K562 (cell line): Measurements from ENCODE around the gene WDR1. TPM values are rescaled to one million over a fixed set of nuclear protein-coding genes. Genes with fewer than 3 reads are reported as not detected.
A peak's percentile ranks its signal among the peaks of the same experiment; 100 is the strongest.

Experiments used
- ATAC-seq: fragments of 200-7000 bp; cut with Tn5 transposase; 3 replicates; pipeline ENCODE4 v1.9.1; 2020; ENCODE audit warnings: moderate library complexity
- BruUV-seq: library from RNA; stranded (reverse); fragments of 400-500 nt; replicated peaks from 2 replicates; lab custom pipeline; 2021; lab: Mats Ljungman, UMichigan
- CTCF ChIA-PET: fragments of 300-600 bp; formaldehyde crosslinking; extraction: SDS; loops from one replicate; lab custom pipeline; 2021; ENCODE audit warnings: low intra/inter-chr PET ratio; lab: Yijun Ruan, JAX
- POLR2A ChIA-PET: fragments of 300-600, 350-650 bp; sonication (Branson Sonifier 250); formaldehyde crosslinking; extraction: SDS; loops from one replicate; lab custom pipeline; 2021; ENCODE audit warnings: antibody characterized with exemption, inconsistent platforms; lab: Yijun Ruan, JAX
- DNase-seq, 4 experiments: peaks; one replicate each; pipeline versions ENCODE4 v3.0.0 to v3.0.0-alpha.2; 2011 to 2018; ENCODE audit warnings: low spot score in 3 of 4, mixed read lengths in 3 of 4; ENCODE audit errors: extremely low read depth in 1 of 4
- FAIRE-seq: peaks from 2 replicates; lab custom pipeline; 2011; peaks lifted over from hg19 to GRCh38; lab: Jason Lieb, UNC
- H2AFZ ChIP-seq: 2 replicates; pipeline ENCODE4 v1.6.0; 2011; ENCODE audit warnings: low read depth, low read length, control low read depth, inconsistent platforms
- H3K27ac ChIP-seq: fragments of 200-600 bp; 3 replicates; pipeline ENCODE4 v1.8.0; 2011; ENCODE audit warnings: low read depth, mild to moderate bottlenecking, control low read depth, inconsistent platforms, low read length, moderate library complexity, mixed read lengths; ENCODE audit errors: extremely low read depth
- H3K27me3 ChIP-seq, 2 experiments: fragments of 300-600 bp in 1 of 2; 2 replicates in 1 of 2; 3 replicates in 1 of 2; pipeline versions ENCODE4 v1.6.0 to v1.8.0; 2011; ENCODE audit warnings: inconsistent platforms in 2 of 2, low read length in 2 of 2, mild to moderate bottlenecking in 1 of 2, mixed read lengths in 1 of 2, moderate library complexity in 1 of 2; ENCODE audit not compliant: control insufficient read depth in 2 of 2, insufficient read depth in 2 of 2
- H3K36me3 ChIP-seq: fragments of 300-600 bp; 3 replicates; pipeline ENCODE4 v1.8.0; 2011; ENCODE audit warnings: mild to moderate bottlenecking, low read length, inconsistent platforms; ENCODE audit not compliant: control insufficient read depth, insufficient read depth
- H3K4me1 ChIP-seq, 2 experiments: fragments of 200-600 bp in 1 of 2; replicated peaks in 1 of 2; 2 replicates in 1 of 2; 3 replicates in 1 of 2; pipeline versions ENCODE4 v1.5.1 to v1.8.0; 2011; ENCODE audit warnings: inconsistent platforms in 2 of 2, low read length in 2 of 2, mild to moderate bottlenecking in 1 of 2, mixed read lengths in 1 of 2, moderate library complexity in 1 of 2; ENCODE audit not compliant: control insufficient read depth in 2 of 2, insufficient read depth in 2 of 2
- H3K4me2 ChIP-seq: 2 replicates; pipeline ENCODE4 v1.6.1; 2011; ENCODE audit warnings: low read length, control low read depth, inconsistent platforms, mixed read lengths; ENCODE audit not compliant: insufficient read depth
- H3K4me3 ChIP-seq: fragments of 200-600 bp; sonication (generic), shearing (Covaris generic); 2 replicates; pipeline ENCODE4 v1.5.1; 2016; ENCODE audit warnings: control low read depth, inconsistent platforms
- H3K79me2 ChIP-seq: fragments of 200-600 bp; 3 replicates; pipeline ENCODE4 v1.8.0; 2011; ENCODE audit warnings: low read length, inconsistent platforms; ENCODE audit not compliant: control insufficient read depth, insufficient read depth
- H3K9ac ChIP-seq, 2 experiments: 2 replicates each; pipeline versions ENCODE4 v1.6.0 to v1.6.1; 2011; ENCODE audit warnings: low read depth in 2 of 2, low read length in 2 of 2, control low read depth in 1 of 2, inconsistent platforms in 1 of 2, mild to moderate bottlenecking in 1 of 2, mixed read lengths in 1 of 2; ENCODE audit not compliant: insufficient read depth in 1 of 2
- H3K9me1 ChIP-seq: one replicate; pipeline ENCODE4 v1.6.0; 2011; ENCODE audit warnings: inconsistent platforms, mild to moderate bottlenecking, low read length, moderate library complexity; ENCODE audit not compliant: control insufficient read depth, insufficient read depth
- H3K9me3 ChIP-seq: replicated peaks from 2 replicates; pipeline ENCODE4 v1.5.1; 2011; ENCODE audit warnings: low read depth, low read length, inconsistent platforms; ENCODE audit not compliant: control insufficient read depth, insufficient read depth
- H4K20me1 ChIP-seq: replicated peaks from 2 replicates; pipeline ENCODE4 v1.6.1; 2011; ENCODE audit warnings: low read length, inconsistent platforms, mixed read lengths; ENCODE audit not compliant: control insufficient read depth, insufficient read depth
- ATF3 ChIP-seq, 2 experiments: fragments of 450-650 bp in 1 of 2; sonication (generic) in 1 of 2; formaldehyde crosslinking in 1 of 2; IDR thresholded peaks in 1 of 2; conservative IDR thresholded peaks in 1 of 2; 2 replicates each; pipeline versions ENCODE4 v1.6.1 to v1.8.1; 2016 to 2023; ENCODE audit warnings: mild to moderate bottlenecking in 2 of 2, moderate library complexity in 2 of 2, inconsistent platforms in 1 of 2, missing genetic modification reagents in 1 of 2
- E2F4 ChIP-seq: sonication (generic); formaldehyde crosslinking; IDR thresholded peaks from 2 replicates; pipeline ENCODE4 v1.8.0; 2022; ENCODE audit warnings: mild to moderate bottlenecking, low read depth, missing genetic modification reagents
- ELF1 ChIP-seq: fragments of 200-800 bp; sonication (Bioruptor generic); IDR thresholded peaks from 2 replicates; pipeline ENCODE4 v1.6.1; 2016; ENCODE audit warnings: missing genetic modification characterization, missing compliant biosample characterization
- FOXM1 ChIP-seq, 2 experiments: fragments of 450-650 bp in 1 of 2; sonication (generic) in 1 of 2; formaldehyde crosslinking in 1 of 2; IDR thresholded peaks; 2 replicates each; pipeline versions ENCODE4 v1.6.1 to v1.9.0; 2017 to 2022; ENCODE audit warnings: low read depth in 2 of 2, mild to moderate bottlenecking in 2 of 2, missing genetic modification reagents in 1 of 2, moderate library complexity in 1 of 2
- HNRNPL ChIP-seq: fragments of 200-400 bp; formaldehyde crosslinking; IDR thresholded peaks from 2 replicates; pipeline ENCODE4 v1.6.1; 2017; ENCODE audit warnings: low read depth, mild to moderate bottlenecking, low read length
- RBM34 ChIP-seq: fragments of 200-400 bp; formaldehyde crosslinking; IDR thresholded peaks from 2 replicates; pipeline ENCODE4 v1.6.1; 2018; ENCODE audit warnings: low read length, borderline replicate concordance; ENCODE audit not compliant: insufficient read depth
- SMAD2 ChIP-seq: fragments of 150-350 bp; IDR thresholded peaks from 2 replicates; pipeline ENCODE4 v1.6.1; 2014; ENCODE audit warnings: low read depth, mild to moderate bottlenecking, low read length
- TRIM28 ChIP-seq: fragments of 450-650 bp; IDR thresholded peaks from 2 replicates; pipeline ENCODE4 v1.6.1; 2017
- ZNF277 ChIP-seq: fragments of 250-450 bp; sonication (Bioruptor Pico); IDR thresholded peaks from 2 replicates; pipeline ENCODE4 v1.8.0; 2022; ENCODE audit warnings: inconsistent platforms, mild to moderate bottlenecking, moderate library complexity, borderline replicate concordance
- ZNF311 ChIP-seq: fragments of 250-450 bp; sonication (Bioruptor Pico); IDR thresholded peaks from 2 replicates; pipeline ENCODE4 v1.4.0; 2020; ENCODE audit warnings: mild to moderate bottlenecking, moderate library complexity
- WGBS: fragments of 100-300 bp; shearing (Covaris generic); methylation state at CpG from one replicate; pipeline ENCODE4 v1.1.6; 2016; ENCODE audit warnings: low coverage, mixed read lengths; ENCODE audit not compliant: insufficient coverage; ENCODE audit errors: missing lambda C conversion rate; 5-methylcytosine and 5-hydroxymethylcytosine counted together
- in situ Hi-C: fragments of 300-500 bp; cut with MboI; formaldehyde crosslinking; loops from 4 replicates; pipeline ENCODE4 v1.15.0; 2018; ENCODE audit warnings: inconsistent platforms, mixed read lengths
- intact Hi-C: fragments of 100-400 bp; cut with micrococcal nuclease; formaldehyde crosslinking; loops from 2 replicates; pipeline ENCODE4 v1.14.2; 2022
- polyA plus RNA-seq, 8 experiments: library from polyadenylated mRNA; depleted of rRNA in 4 of 8; stranded (reverse) in 5 of 8; unstranded in 3 of 8; fragments of >200 nt; fragmentation: Nextera tagmentation in 2 of 8; fragmentation: Illumina TruSeq in 1 of 8; extraction: Ambion mirVana in 2 of 8; extraction: Trizol in 1 of 8; gene quantifications; 2 replicates each; pipeline versions ENCODE4 v1.2.1 to v1.2.3, GENCODE V29; 2011 to 2014; ENCODE audit warnings: inconsistent platforms in 1 of 8, missing spikeins in 1 of 8
- total RNA-seq, 7 experiments: library from RNA; depleted of rRNA in 6 of 7; stranded (reverse); fragments of >200 nt in 6 of 7; fragmentation: Illumina TruSeq in 2 of 7; extraction: Trizol in 2 of 7; gene quantifications; 2 replicates each; pipeline versions ENCODE4 v1.2.1 to v1.2.3, GENCODE V29; 2011 to 2021; ENCODE audit warnings: low replicate concordance in 1 of 7

The WDR1 gene
- total and polyA plus RNA-seq, 9 of the 15 experiments (the other 6 are each of a cell fraction or from before 2014, with no cell fraction given): 16.1 to 213 (median 125) TPM

GRCh38 chr4:10108391-10108790 lies 8.2 kb downstream of the WDR1 start:
- Histone ChIP-seq H3K27me3 (no peaks in the 10 kb centered on the region), H2AFZ (no peak overlapping the region), H3K9me1 (peaks cover 32% of the 10 kb centered on the region), H3K4me3 (no peak overlapping the region)
- FAIRE-seq (peak; percentile 73), ATAC-seq (no peak)
- 94% methylated on average over 6 of the region's 6 CpGs for WGBS
- no TSS peak for BruUV-seq
- intact Hi-C loops: no loop called here
- TF ChIP-seq ELF1 (tag) (no peak), SMAD2 (no peak), RBM34 (no peak), TRIM28 (no peak), HNRNPL (no peak), FOXM1 (IDR thresholded peaks at IDR 0.05; ENCODE audit: low read depth) (no peak), FOXM1 (CRISPR knock-in tag; IDR thresholded peaks at IDR 0.05; ENCODE audit: low read depth) (no peak), ZNF311 (CRISPR knock-in tag) (no peak), ZNF277 (CRISPR knock-in tag) (no peak), E2F4 (CRISPR knock-in tag) (no peak), ATF3 (IDR thresholded peaks at IDR 0.05) (no peak), ATF3 (CRISPR knock-in tag; conservative IDR thresholded peaks at IDR 0.05) (no peak)
- TF ChIP-seq, all 486 proteins: peak for 0
- H3K27ac ChIP-seq: no peak overlapping the region
- ChIA-PET CTCF (interaction anchor here (0.6 kb wide), 1 partner anchor 474 kb away, joined by 4 read pairs; no protein-coding TSS in a partner anchor), POLR2A (interaction anchor here (0.6 to 7.5 kb wide), 13 partner anchors 8 to 876 kb away, joined by 3 to 135 read pairs (median 3); partner anchors contain the start of gene WDR1)
- no peaks in the 10 kb centered on the region for H3K9me3 ChIP-seq
- H3K79me2 ChIP-seq: peaks cover 97% of the 10 kb centered on the region
- peaks cover 28 to 33% of the 10 kb centered on the region in 2 experiments for H3K4me1 ChIP-seq
- in situ Hi-C loops: no loop called here
- no peak overlapping the region for H3K9ac ChIP-seq
- no peak overlapping the region for H3K4me2 ChIP-seq
- peaks cover 94% of the 10 kb centered on the region for H3K36me3 ChIP-seq
- peaks cover 67% of the 10 kb centered on the region for H4K20me1 ChIP-seq
- DNase-seq: no peak
